IMR-90 (cell line): ENCODE measurements around the gene CETN3. TPM values are rescaled to one million over a fixed set of nuclear protein-coding genes. Genes with fewer than 3 reads are reported as not detected.

Source experiments
- ATAC-seq: fragments of 200-7000 bp; cut with Tn5 transposase; 2 replicates; pipeline ENCODE4 v1.9.1; 2020; ENCODE audit warnings: low read depth, mild to moderate bottlenecking, moderate library complexity
- BruUV-seq: library from RNA; stranded (reverse); fragments of 400-500 nt; replicated peaks from 2 replicates; lab custom pipeline; 2021; lab: Mats Ljungman, UMichigan
- CTCF ChIA-PET: fragments of 300-600 bp; formaldehyde crosslinking; extraction: SDS; loops from one replicate; lab custom pipeline; 2021; ENCODE audit warnings: antibody characterized with exemption; lab: Yijun Ruan, JAX
- POLR2A ChIA-PET: fragments of 300-600 bp; sonication (Branson Sonifier 250); formaldehyde crosslinking; loops from one replicate; lab custom pipeline; 2022; ENCODE audit warnings: antibody characterized with exemption; ENCODE audit not compliant: unreplicated experiment; lab: Charles Lee
- DNase-seq: peaks from one replicate; pipeline ENCODE4 v3.0.0; 2013
- H2AFZ ChIP-seq: replicated peaks from 2 replicates; pipeline ENCODE3; 2013; ENCODE audit warnings: low read length, mild to moderate bottlenecking; ENCODE audit not compliant: poor library complexity
- H2AK5ac ChIP-seq: 2 replicates; pipeline ENCODE4 v1.6.1; 2013; ENCODE audit warnings: low read depth, low read length, inconsistent platforms
- H2AK9ac ChIP-seq: replicated peaks from 2 replicates; pipeline ENCODE3; 2013; ENCODE audit warnings: mild to moderate bottlenecking, low read depth, low read length, moderate library complexity; ENCODE audit not compliant: poor library complexity
- H2BK120ac ChIP-seq: 2 replicates; pipeline ENCODE4 v1.6.1; 2013; ENCODE audit warnings: low read depth, low read length, inconsistent platforms
- H2BK15ac ChIP-seq: 3 replicates; pipeline ENCODE4 v1.6.1; 2013; ENCODE audit warnings: low read depth, low read length, inconsistent platforms
- H2BK20ac ChIP-seq: 2 replicates; pipeline ENCODE4 v1.6.1; 2013; ENCODE audit warnings: low read depth, mild to moderate bottlenecking, inconsistent platforms, low read length, moderate library complexity
- H2BK5ac ChIP-seq: 2 replicates; pipeline ENCODE4 v1.6.1; 2013; ENCODE audit warnings: mild to moderate bottlenecking, low read depth, low read length, inconsistent platforms; ENCODE audit not compliant: poor library complexity, severe bottlenecking
- H3K14ac ChIP-seq: replicated peaks from 2 replicates; pipeline ENCODE4 v1.6.1; 2013; ENCODE audit warnings: low read depth, low read length, inconsistent platforms
- H3K18ac ChIP-seq: 2 replicates; pipeline ENCODE4 v1.6.1; 2013; ENCODE audit warnings: low read depth, low read length, control low read depth
- H3K23ac ChIP-seq: 2 replicates; pipeline ENCODE4 v1.6.1; 2013; ENCODE audit warnings: low read depth, low read length, inconsistent platforms
- H3K27ac ChIP-seq: 2 replicates; pipeline ENCODE4 v1.5.1; 2013; ENCODE audit warnings: mild to moderate bottlenecking, control low read depth, low read length; ENCODE audit not compliant: insufficient read depth
- H3K27me3 ChIP-seq: 2 replicates; pipeline ENCODE4 v1.6.1; 2013; ENCODE audit warnings: low read length; ENCODE audit not compliant: control insufficient read depth, insufficient read depth
- H3K36me3 ChIP-seq: 2 replicates; pipeline ENCODE4 v1.6.1; 2013; ENCODE audit warnings: low read length, mixed read lengths; ENCODE audit not compliant: control insufficient read depth, insufficient read depth
- H3K4ac ChIP-seq: 2 replicates; pipeline ENCODE4 v1.6.1; 2013; ENCODE audit warnings: low read depth, low read length, inconsistent platforms
- H3K4me1 ChIP-seq: 2 replicates; pipeline ENCODE4 v1.6.1; 2013; ENCODE audit warnings: low read length, mixed read lengths; ENCODE audit not compliant: control insufficient read depth, insufficient read depth
- H3K4me2 ChIP-seq: 2 replicates; pipeline ENCODE4 v1.6.1; 2013; ENCODE audit warnings: low read depth, mild to moderate bottlenecking, control low read depth, low read length, moderate library complexity
- H3K4me3 ChIP-seq: 2 replicates; pipeline ENCODE4 v1.5.1; 2013; ENCODE audit warnings: low read depth, mild to moderate bottlenecking, control low read depth, low read length, moderate library complexity; ENCODE audit not compliant: insufficient read depth
- H3K56ac ChIP-seq: 2 replicates; pipeline ENCODE4 v1.6.1; 2013; ENCODE audit warnings: low read length, inconsistent platforms; ENCODE audit not compliant: insufficient read depth; ENCODE audit errors: extremely low read depth
- H3K79me1 ChIP-seq, 2 experiments: 2 replicates each; pipeline ENCODE4 v1.6.1; 2013; ENCODE audit warnings: low read length in 2 of 2, inconsistent platforms in 1 of 2, low read depth in 1 of 2
- H3K9ac ChIP-seq: 2 replicates; pipeline ENCODE4 v1.6.1; 2013; ENCODE audit warnings: low read depth, low read length, control low read depth
- H3K9me1 ChIP-seq: 2 replicates; pipeline ENCODE4 v1.6.1; 2013; ENCODE audit warnings: low read length, inconsistent platforms; ENCODE audit not compliant: insufficient read depth
- H3K9me3 ChIP-seq: 2 replicates; pipeline ENCODE4 v1.6.1; 2013; ENCODE audit warnings: low read length; ENCODE audit not compliant: control insufficient read depth, insufficient read depth
- H4K20me1 ChIP-seq: 2 replicates; pipeline ENCODE4 v1.6.1; 2013; ENCODE audit warnings: low read length, inconsistent platforms; ENCODE audit not compliant: insufficient read depth
- H4K5ac ChIP-seq: 2 replicates; pipeline ENCODE4 v1.6.1; 2013; ENCODE audit warnings: mild to moderate bottlenecking, low read depth, low read length, control low read depth
- H4K8ac ChIP-seq, 2 experiments: 2 replicates each; pipeline ENCODE4 v1.6.1; 2013; ENCODE audit warnings: low read depth in 2 of 2, low read length in 2 of 2, control low read depth in 1 of 2, inconsistent platforms in 1 of 2
- H4K91ac ChIP-seq: 2 replicates; pipeline ENCODE4 v1.6.1; 2013; ENCODE audit warnings: low read depth, low read length, inconsistent platforms; ENCODE audit not compliant: insufficient read depth
- CHD1 ChIP-seq: IDR thresholded peaks from 2 replicates; pipeline ENCODE4 v1.6.1; 2012; ENCODE audit warnings: low read depth, low read length, improper control_type of control experiment
- CTCF ChIP-seq: conservative IDR thresholded peaks from 2 replicates; pipeline ENCODE4 v1.5.1; 2012; ENCODE audit warnings: mild to moderate bottlenecking, low read depth, low read length, improper control_type of control experiment
- ELK1 ChIP-seq: fragments of 150-350 bp; IDR thresholded peaks from 2 replicates; pipeline ENCODE4 v1.6.1; 2016; ENCODE audit warnings: low read depth, mild to moderate bottlenecking, low read length, moderate library complexity, borderline replicate concordance
- MAZ ChIP-seq: IDR thresholded peaks from 2 replicates; pipeline ENCODE4 v1.6.1; 2012; ENCODE audit warnings: low read depth, mild to moderate bottlenecking, low read length, improper control_type of control experiment, moderate library complexity, borderline replicate concordance
- NFE2L2 ChIP-seq: fragments of 150-350 bp; IDR thresholded peaks from 2 replicates; pipeline ENCODE4 v1.6.1; 2016; ENCODE audit warnings: low read depth, mild to moderate bottlenecking, low read length
- RAD21 ChIP-seq: IDR thresholded peaks from 2 replicates; pipeline ENCODE4 v1.6.1; 2012; ENCODE audit warnings: low read length, improper control_type of control experiment
- RFX5 ChIP-seq: IDR thresholded peaks from 2 replicates; pipeline ENCODE4 v1.8.0; 2012; ENCODE audit warnings: low read depth, mild to moderate bottlenecking, low read length, moderate library complexity
- SMC3 ChIP-seq: fragments of 150-350 bp; IDR thresholded peaks from 2 replicates; pipeline ENCODE4 v1.6.1; 2016; ENCODE audit warnings: low read depth, mild to moderate bottlenecking, antibody characterized with exemption, low read length, moderate library complexity
- WGBS, 2 experiments: methylation state at CpG; one replicate each; pipeline versions ENCODE4 v1.1.5 to v1.1.7; 2013; ENCODE audit warnings: missing lambda C conversion rate in 2 of 2; ENCODE audit not compliant: insufficient read length in 1 of 2; ENCODE audit errors: extremely low coverage in 2 of 2; 5-methylcytosine and 5-hydroxymethylcytosine counted together
- dilution Hi-C: fragments of 300-500 bp; cut with HindIII; formaldehyde crosslinking; loops from one replicate; pipeline ENCODE4 v1.14.3; 2018; ENCODE audit warnings: low sequenced_read_pairs; ENCODE audit not compliant: unreplicated experiment
- in situ Hi-C: fragments of 300-500 bp; cut with MboI; formaldehyde crosslinking; loops from 3 replicates; pipeline ENCODE4 v1.14.3; 2019; ENCODE audit warnings: low sequenced_read_pairs, inconsistent platforms, mixed read lengths
- intact Hi-C: fragments of 100-400 bp; cut with micrococcal nuclease; formaldehyde crosslinking; loops from 2 replicates; pipeline ENCODE4 v1.10.0; 2022
- polyA plus RNA-seq, 3 experiments: library from polyadenylated mRNA; depleted of rRNA; stranded (reverse); fragments of >200 nt; gene quantifications; 2 replicates each; pipeline ENCODE4 v1.2.3, GENCODE V29; 2012; ENCODE audit warnings: low replicate concordance in 1 of 3
- total RNA-seq: library from RNA; depleted of rRNA; stranded (reverse); fragments of >200 nt; gene quantifications from 2 replicates; pipeline ENCODE4 v1.2.3, GENCODE V29; 2012

The CETN3 gene
- total and polyA plus RNA-seq, 2 of the 4 experiments (the other 2 are of a cell fraction): 1.1 to 6.5 TPM

GRCh38 chr5:90424245-90424644 lies 14.7 kb upstream of the CETN3 start:
- H4K5ac ChIP-seq: no peak overlapping the region
- BruUV-seq: no TSS peak
- H4K20me1 ChIP-seq: no peaks in the 10 kb centered on the region
- no CpG with 5 or more reads among the region's 1 CpG for WGBS, 2 experiments
- no peak overlapping the region for H3K23ac ChIP-seq
- ATAC-seq (no peak), DNase-seq (no peak)
- dilution Hi-C loops: no loop called here
- no peak overlapping the region for H2BK20ac ChIP-seq
- H4K8ac ChIP-seq: no peak overlapping the region
- POLR2A ChIA-PET: no interaction called here
- no peak overlapping the region for H2BK120ac ChIP-seq
- H3K18ac ChIP-seq: no peak overlapping the region
- H2BK15ac ChIP-seq: no peak overlapping the region
- in situ Hi-C loops: no loop called here
- no peak overlapping the region for H2BK5ac ChIP-seq
- peaks cover 3% of the 10 kb centered on the region for H3K27me3 ChIP-seq
- H3K9me3 ChIP-seq: no peaks in the 10 kb centered on the region
- H2AK5ac ChIP-seq: no peak overlapping the region
- no peak overlapping the region for H3K9ac ChIP-seq
- H3K4me3 ChIP-seq: no peak overlapping the region
- H3K4ac ChIP-seq: no peak overlapping the region
- H3K9me1 ChIP-seq: no peaks in the 10 kb centered on the region
- H2AFZ ChIP-seq: no peak overlapping the region
- no peak overlapping the region for H2AK9ac ChIP-seq
- no peaks in the 10 kb centered on the region for H3K4me1 ChIP-seq
- CTCF ChIA-PET: interaction anchor here (0.6 kb wide), 1 partner anchor 73 kb away, joined by 3 read pairs; no protein-coding TSS in a partner anchor
- H3K56ac ChIP-seq: no peak overlapping the region
- no peaks in the 10 kb centered on the region for H3K79me1 ChIP-seq
- H3K4me2 ChIP-seq: no peak overlapping the region
- intact Hi-C loops: no loop called here
- TF ChIP-seq SMC3 (no peak), NFE2L2 (no peak), CTCF (no peak), RFX5 (no peak), MAZ (no peak), ELK1 (no peak), CHD1 (no peak), RAD21 (no peak)
- H3K14ac ChIP-seq: no peak overlapping the region
- H4K91ac ChIP-seq: no peak overlapping the region
- no peaks in the 10 kb centered on the region for H3K36me3 ChIP-seq
- no peak overlapping the region for H3K27ac ChIP-seq
